Muscle of leg (tissue), 9 donors: Measurements from ENCODE around the gene PRCD. TPM values are rescaled to one million over a fixed set of nuclear protein-coding genes. Genes with fewer than 3 reads are reported as not detected.

ENCODE experiments used
- polyA plus RNA-seq, 8 donors: library from polyadenylated mRNA; unstranded; fragments of 120-200 nt; gene quantifications; one replicate each; pipeline versions ENCODE4 v1.2.1 to v1.2.3, GENCODE V29; 2013; ENCODE audit warnings: inconsistent platforms in 1 of 8, low replicate concordance in 1 of 8; ENCODE audit not compliant: insufficient read length in 8 of 8, insufficient read depth in 1 of 8
- total RNA-seq: library from RNA; stranded (reverse); fragments of 120-200 nt; gene quantifications from one replicate; pipeline ENCODE4 v1.2.4, GENCODE V29; 2013

PRCD gene
- total and polyA plus RNA-seq, 9 donors: 2.2 to 6.5 (median 3.9) TPM

Other genes with a start within 250 kb of the PRCD start
- gene QRICH2, start 231.8 kb upstream of the PRCD start, total RNA-seq: 2.1 TPM
- 1 to 10 TPM; 3.0 to 4.7 (median 3.9) TPM for gene QRICH2, start 231.8 kb upstream of the PRCD start, polyA plus RNA-seq
- 20.7 TPM for gene PRPSAP1, start 186.1 kb upstream of the PRCD start, total RNA-seq
- 10 to 100 TPM; 28.2 to 40.4 (median 34.0) TPM for gene PRPSAP1, start 186.1 kb upstream of the PRCD start, polyA plus RNA-seq
- 1.7 TPM for gene SPHK1, start 155.4 kb upstream of the PRCD start, total RNA-seq
- 1 to 10 TPM; 1.6 to 2.8 (median 2.4) TPM for gene SPHK1, start 155.4 kb upstream of the PRCD start, polyA plus RNA-seq
- gene UBE2O, start 86.9 kb upstream of the PRCD start, total RNA-seq: 11.1 TPM
- gene UBE2O, start 86.9 kb upstream of the PRCD start, polyA plus RNA-seq: 10 to 100 TPM; 13.9 to 20.4 (median 17.2) TPM
- gene AANAT, start 72.4 kb upstream of the PRCD start, total RNA-seq: 0.22 TPM
- gene AANAT, start 72.4 kb upstream of the PRCD start, polyA plus RNA-seq: under 1 TPM in 5 of 8 donors, not detected in 3; 0.18 to 0.87 (median 0.34) TPM
- gene RHBDF2, start 38.6 kb upstream of the PRCD start, total RNA-seq: 4.2 TPM
- gene RHBDF2, start 38.6 kb upstream of the PRCD start, polyA plus RNA-seq: 1 to 10 TPM; 3.5 to 7.0 (median 5.4) TPM
- 12.8 TPM for gene CYGB, start 2.3 kb upstream of the PRCD start, total RNA-seq
- 10 to 100 TPM; 15.9 to 27.2 (median 20.8) TPM for gene CYGB, start 2.3 kb upstream of the PRCD start, polyA plus RNA-seq
- gene ST6GALNAC2, start 45.8 kb downstream of the PRCD start, total RNA-seq: 1.5 TPM
- 1 to 10 TPM; 1.2 to 8.0 (median 1.9) TPM for gene ST6GALNAC2, start 45.8 kb downstream of the PRCD start, polyA plus RNA-seq
- gene ST6GALNAC1, start 103.7 kb downstream of the PRCD start, total RNA-seq: 0.13 TPM
- 1 to 10 TPM in 2 of 8 donors, under 1 TPM in 6; 0.24 to 8.5 (median 0.54) TPM for gene ST6GALNAC1, start 103.7 kb downstream of the PRCD start, polyA plus RNA-seq
- 121 TPM for gene MXRA7, start 170.9 kb downstream of the PRCD start, total RNA-seq
- 100 to 1,000 TPM; 106 to 172 (median 135) TPM for gene MXRA7, start 170.9 kb downstream of the PRCD start, polyA plus RNA-seq
- gene JMJD6, start 186.6 kb downstream of the PRCD start, total RNA-seq: 13.8 TPM
- 10 to 100 TPM; 18.6 to 25.0 (median 22.8) TPM for gene JMJD6, start 186.6 kb downstream of the PRCD start, polyA plus RNA-seq
- 21.6 TPM for gene METTL23, start 186.8 kb downstream of the PRCD start, total RNA-seq
- gene METTL23, start 186.8 kb downstream of the PRCD start, polyA plus RNA-seq: 10 to 100 TPM; 19.6 to 23.6 (median 21.2) TPM
- 111 TPM for gene SRSF2, start 197.3 kb downstream of the PRCD start, total RNA-seq
- 100 to 1,000 TPM; 200 to 238 (median 219) TPM for gene SRSF2, start 197.3 kb downstream of the PRCD start, polyA plus RNA-seq
- 38.6 TPM for gene MFSD11, start 198.1 kb downstream of the PRCD start, total RNA-seq
- 10 to 100 TPM; 28.0 to 36.4 (median 31.7) TPM for gene MFSD11, start 198.1 kb downstream of the PRCD start, polyA plus RNA-seq